ENCODE data around the gene TIMM21. TPM values are rescaled to one million over a fixed set of nuclear protein-coding genes. Genes with fewer than 3 reads are reported as not detected.

TIMM21 gene
- total RNA-seq, 2 experiments from 2014 or later = 25.2 to 30.8 TPM

DNA sequence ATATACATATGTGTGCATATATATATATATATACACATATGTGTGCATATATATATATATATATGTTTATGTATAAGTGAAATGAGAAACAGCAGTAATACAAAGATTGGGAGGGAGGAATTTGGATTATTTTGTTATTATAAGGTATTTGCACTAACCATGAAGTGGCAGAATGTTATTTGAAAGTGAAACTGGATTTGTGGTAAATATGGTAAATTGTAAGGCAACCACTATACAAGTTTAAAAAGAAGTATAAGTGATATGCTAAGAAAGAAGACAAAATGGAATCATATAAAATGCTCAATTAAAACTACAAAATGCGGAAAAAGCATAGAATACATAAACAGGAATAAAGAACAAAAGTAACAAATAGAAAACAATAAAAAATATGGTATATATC, 38.2 kb upstream of the TIMM21 start:
- POLR2A ChIA-PET = no interaction called here
- no peaks in the 10 kb centered on the region for H3K79me2 ChIP-seq (ENCODE audit: insufficient read depth, low read depth, low read length)
- H3K9me3 ChIP-seq (ENCODE audit: low read length) = no peaks in the 10 kb centered on the region
- H3K4me2 ChIP-seq (ENCODE audit: low read length) = no peak overlapping the region
- H3K9me2 ChIP-seq (ENCODE audit: insufficient read depth, low read length) = no peaks in the 10 kb centered on the region
- CTCF ChIA-PET (ENCODE audit: unreplicated experiment) = no interaction called here
- no peak overlapping the region for H2AFZ ChIP-seq (ENCODE audit: low read length)
- BruUV-seq (replicated peaks) = no TSS peak
- no peak for TF ChIP-seq EZH2phosphoT487 (IDR thresholded peaks at IDR 0.05; ENCODE audit: borderline replicate concordance, low read depth, low read length)
- TF ChIP-seq, protein P1, sequence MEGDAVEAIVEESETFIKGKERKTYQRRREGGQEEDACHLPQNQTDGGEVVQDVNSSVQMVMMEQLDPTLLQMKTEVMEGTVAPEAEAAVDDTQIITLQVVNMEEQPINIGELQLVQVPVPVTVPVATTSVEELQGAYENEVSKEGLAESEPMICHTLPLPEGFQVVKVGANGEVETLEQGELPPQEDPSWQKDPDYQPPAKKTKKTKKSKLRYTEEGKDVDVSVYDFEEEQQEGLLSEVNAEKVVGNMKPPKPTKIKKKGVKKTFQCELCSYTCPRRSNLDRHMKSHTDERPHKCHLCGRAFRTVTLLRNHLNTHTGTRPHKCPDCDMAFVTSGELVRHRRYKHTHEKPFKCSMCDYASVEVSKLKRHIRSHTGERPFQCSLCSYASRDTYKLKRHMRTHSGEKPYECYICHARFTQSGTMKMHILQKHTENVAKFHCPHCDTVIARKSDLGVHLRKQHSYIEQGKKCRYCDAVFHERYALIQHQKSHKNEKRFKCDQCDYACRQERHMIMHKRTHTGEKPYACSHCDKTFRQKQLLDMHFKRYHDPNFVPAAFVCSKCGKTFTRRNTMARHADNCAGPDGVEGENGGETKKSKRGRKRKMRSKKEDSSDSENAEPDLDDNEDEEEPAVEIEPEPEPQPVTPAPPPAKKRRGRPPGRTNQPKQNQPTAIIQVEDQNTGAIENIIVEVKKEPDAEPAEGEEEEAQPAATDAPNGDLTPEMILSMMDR (conservative IDR thresholded peaks at IDR 0.05; ENCODE audit: low read length) = no peak
- no peak overlapping the region for H3K27ac ChIP-seq (ENCODE audit: low read depth, low read length, poor library complexity, severe bottlenecking)
- intact Hi-C loops (cut with micrococcal nuclease; ENCODE audit: unreplicated experiment) = no loop called here
- H3K4me3 ChIP-seq (ENCODE audit: low read depth, low read length, poor library complexity, severe bottlenecking) = no peak overlapping the region
- no peaks in the 10 kb centered on the region for H3K4me1 ChIP-seq (ENCODE audit: insufficient read depth, low read length, poor library complexity, severe bottlenecking)
- no peaks in the 10 kb centered on the region for H3K36me3 ChIP-seq (ENCODE audit: insufficient read depth, low read length)
- DNase-seq (ENCODE audit: low spot score) = no peak
- H4K20me1 ChIP-seq (ENCODE audit: insufficient read depth, low read length) = no peaks in the 10 kb centered on the region

DNA sequence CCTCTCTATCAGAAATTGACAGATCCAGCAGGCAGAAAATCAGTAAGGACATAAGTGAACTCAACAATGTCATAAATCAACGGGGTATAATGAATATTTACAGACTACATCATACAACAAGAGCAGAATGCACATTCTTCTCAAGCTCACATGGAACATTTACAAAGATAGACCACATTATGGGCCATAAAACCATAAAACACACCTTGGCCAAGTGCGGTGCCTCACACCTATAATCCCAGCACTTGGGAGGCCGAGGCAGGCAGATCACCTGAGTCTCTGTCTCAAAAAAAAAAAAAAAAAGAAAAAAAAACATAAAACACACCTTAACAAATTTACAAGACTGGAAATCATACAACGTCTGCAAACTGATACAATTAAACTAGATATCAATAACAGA, 37.3 kb upstream of the TIMM21 start:
- no peaks in the 10 kb centered on the region for H3K9me3 ChIP-seq (ENCODE audit: low read length)
- no peak overlapping the region for H3K4me2 ChIP-seq (ENCODE audit: low read length)
- H2AFZ ChIP-seq (ENCODE audit: low read length) = no peak overlapping the region
- no peaks in the 10 kb centered on the region for H3K36me3 ChIP-seq (ENCODE audit: insufficient read depth, low read length)
- intact Hi-C loops (cut with micrococcal nuclease; ENCODE audit: unreplicated experiment) = no loop called here
- POLR2A ChIA-PET = interaction anchor here (0.6 kb wide), 1 partner anchor 28 kb away, joined by 3 read pairs; no protein-coding TSS in a partner anchor
- no peaks in the 10 kb centered on the region for H3K4me1 ChIP-seq (ENCODE audit: insufficient read depth, low read length, poor library complexity, severe bottlenecking)
- H3K79me2 ChIP-seq (ENCODE audit: insufficient read depth, low read depth, low read length) = no peaks in the 10 kb centered on the region
- TF ChIP-seq EZH2phosphoT487 (IDR thresholded peaks at IDR 0.05; ENCODE audit: borderline replicate concordance, low read depth, low read length) = no peak
- TF ChIP-seq, protein P1 (conservative IDR thresholded peaks at IDR 0.05; ENCODE audit: low read length) = no peak
- no peaks in the 10 kb centered on the region for H4K20me1 ChIP-seq (ENCODE audit: insufficient read depth, low read length)
- no peaks in the 10 kb centered on the region for H3K9me2 ChIP-seq (ENCODE audit: insufficient read depth, low read length)
- H3K27ac ChIP-seq (ENCODE audit: low read depth, low read length, poor library complexity, severe bottlenecking) = no peak overlapping the region
- no peak overlapping the region for H3K4me3 ChIP-seq (ENCODE audit: low read depth, low read length, poor library complexity, severe bottlenecking)
- DNase-seq (ENCODE audit: low spot score) = no peak
- CTCF ChIA-PET (ENCODE audit: unreplicated experiment) = no interaction called here
- BruUV-seq (replicated peaks) = no TSS peak

DNA sequence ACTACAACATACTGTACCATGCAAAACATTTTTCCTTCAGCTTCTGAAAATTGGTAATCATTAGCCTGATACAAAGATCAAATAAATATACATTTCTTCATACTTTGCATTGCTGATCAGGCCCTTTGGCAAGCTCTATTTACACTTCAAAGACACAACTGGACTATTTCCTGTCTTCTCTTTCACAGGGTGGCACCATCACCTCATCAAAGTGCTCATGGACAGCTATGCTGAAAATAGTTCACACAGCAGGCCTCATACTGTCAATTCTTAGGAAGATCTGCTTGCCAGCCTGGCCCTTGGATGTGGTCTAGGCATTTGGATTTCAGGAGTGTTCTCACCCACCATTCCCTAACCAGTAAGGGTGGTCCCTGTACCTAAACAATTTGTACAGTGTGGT, 34.6 kb upstream of the TIMM21 start:
- H3K79me2 ChIP-seq (ENCODE audit: insufficient read depth, low read depth, low read length) = no peaks in the 10 kb centered on the region
- DNase-seq (ENCODE audit: low spot score) = no peak
- ChIA-PET CTCF (ENCODE audit: unreplicated experiment) (no interaction called here), POLR2A (no interaction called here)
- intact Hi-C loops (cut with micrococcal nuclease; ENCODE audit: unreplicated experiment) = no loop called here
- no peaks in the 10 kb centered on the region for H3K9me3 ChIP-seq (ENCODE audit: low read length)
- H3K9me2 ChIP-seq (ENCODE audit: insufficient read depth, low read length) = no peaks in the 10 kb centered on the region
- H3K4me2 ChIP-seq (ENCODE audit: low read length) = no peak overlapping the region
- H2AFZ ChIP-seq (ENCODE audit: low read length) = no peak overlapping the region
- TF ChIP-seq, protein P1 (conservative IDR thresholded peaks at IDR 0.05; ENCODE audit: low read length) = no peak
- TF ChIP-seq EZH2phosphoT487 (IDR thresholded peaks at IDR 0.05; ENCODE audit: borderline replicate concordance, low read depth, low read length) = no peak
- no peak overlapping the region for H3K27ac ChIP-seq (ENCODE audit: low read depth, low read length, poor library complexity, severe bottlenecking)
- H3K4me1 ChIP-seq (ENCODE audit: insufficient read depth, low read length, poor library complexity, severe bottlenecking) = no peaks in the 10 kb centered on the region
- no peaks in the 10 kb centered on the region for H4K20me1 ChIP-seq (ENCODE audit: insufficient read depth, low read length)
- no peak overlapping the region for H3K4me3 ChIP-seq (ENCODE audit: low read depth, low read length, poor library complexity, severe bottlenecking)
- no peaks in the 10 kb centered on the region for H3K36me3 ChIP-seq (ENCODE audit: insufficient read depth, low read length)
- BruUV-seq (replicated peaks) = no TSS peak
